Loucy (cell line): Measurements from ENCODE around the gene PDE4DIP.
"Not testable (repeated sequence)": the region's sequence is repeated elsewhere in the genome, so short reads cannot be mapped to it uniquely, and the experiment has no call there.

Source experiments
- EZH2phosphoT487 ChIP-seq: fragments of 200-600 bp; IDR thresholded peaks from 2 replicates; pipeline ENCODE4 v1.6.1; 2018; ENCODE audit warnings: antibody characterized with exemption, mild to moderate bottlenecking, moderate library complexity, borderline replicate concordance
- TF ChIP-seq, protein P1 (sequence below): fragments of 200-600 bp; sonication (generic); conservative IDR thresholded peaks from 2 replicates; pipeline ENCODE4 v1.5.1; 2014; ENCODE audit warnings: mild to moderate bottlenecking, antibody characterized with exemption, low read length

DNA sequence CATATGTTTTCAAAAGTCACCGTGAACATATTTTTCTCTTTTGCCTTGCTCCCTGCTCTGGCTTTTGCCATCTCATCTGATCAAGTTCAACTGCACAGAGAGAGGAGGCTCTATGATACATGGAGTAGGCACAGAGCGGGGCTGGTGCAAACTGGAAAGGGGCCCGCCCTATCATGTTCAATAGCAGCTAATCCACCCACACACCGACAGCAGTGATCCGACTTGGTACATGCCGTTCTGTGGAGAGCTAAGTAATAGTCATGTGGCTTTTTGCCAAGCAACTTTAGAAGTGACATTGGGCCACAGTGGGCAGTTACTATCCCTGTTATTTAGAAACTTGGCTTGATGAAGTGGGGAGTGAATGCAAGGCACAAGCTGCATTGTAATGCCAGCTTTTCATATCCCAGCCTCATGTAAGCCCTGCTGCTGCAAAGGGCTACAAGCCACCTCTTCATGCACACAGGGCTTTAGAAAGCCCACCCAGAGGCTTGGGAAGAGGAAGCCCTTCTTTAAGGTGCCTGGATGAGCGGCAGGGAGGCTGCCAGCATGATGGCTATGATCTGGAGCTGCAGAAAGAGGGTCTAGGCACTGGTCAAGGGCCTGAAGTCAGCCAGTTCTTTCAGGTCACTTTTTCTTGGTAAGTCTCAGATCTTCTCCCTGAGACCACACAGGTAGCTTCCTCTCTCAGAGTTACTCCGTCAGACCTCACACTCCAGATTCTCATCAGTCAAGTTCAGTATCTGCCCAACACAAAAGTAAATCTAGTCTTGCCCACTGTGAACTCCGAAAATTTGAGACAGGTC is 57.1 kb downstream of the PDE4DIP start:
- TF ChIP-seq, protein P1, sequence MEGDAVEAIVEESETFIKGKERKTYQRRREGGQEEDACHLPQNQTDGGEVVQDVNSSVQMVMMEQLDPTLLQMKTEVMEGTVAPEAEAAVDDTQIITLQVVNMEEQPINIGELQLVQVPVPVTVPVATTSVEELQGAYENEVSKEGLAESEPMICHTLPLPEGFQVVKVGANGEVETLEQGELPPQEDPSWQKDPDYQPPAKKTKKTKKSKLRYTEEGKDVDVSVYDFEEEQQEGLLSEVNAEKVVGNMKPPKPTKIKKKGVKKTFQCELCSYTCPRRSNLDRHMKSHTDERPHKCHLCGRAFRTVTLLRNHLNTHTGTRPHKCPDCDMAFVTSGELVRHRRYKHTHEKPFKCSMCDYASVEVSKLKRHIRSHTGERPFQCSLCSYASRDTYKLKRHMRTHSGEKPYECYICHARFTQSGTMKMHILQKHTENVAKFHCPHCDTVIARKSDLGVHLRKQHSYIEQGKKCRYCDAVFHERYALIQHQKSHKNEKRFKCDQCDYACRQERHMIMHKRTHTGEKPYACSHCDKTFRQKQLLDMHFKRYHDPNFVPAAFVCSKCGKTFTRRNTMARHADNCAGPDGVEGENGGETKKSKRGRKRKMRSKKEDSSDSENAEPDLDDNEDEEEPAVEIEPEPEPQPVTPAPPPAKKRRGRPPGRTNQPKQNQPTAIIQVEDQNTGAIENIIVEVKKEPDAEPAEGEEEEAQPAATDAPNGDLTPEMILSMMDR: not testable (repeated sequence)
- TF ChIP-seq EZH2phosphoT487: not testable (repeated sequence)
